BLaER1 (cell line): Measurements from ENCODE around the gene SORCS2.

Experiments
- H3K27ac ChIP-seq: shearing (Covaris generic); formaldehyde crosslinking; 2 replicates; pipeline ENCODE4 v1.8.1; 2022
- H3K27me3 ChIP-seq: shearing (Covaris generic); formaldehyde crosslinking; 2 replicates; pipeline ENCODE4 v1.8.1; 2022
- H3K36me3 ChIP-seq: shearing (Covaris generic); formaldehyde crosslinking; 2 replicates; pipeline ENCODE4 v1.8.1; 2022
- H3K4me1 ChIP-seq: shearing (Covaris generic); formaldehyde crosslinking; 2 replicates; pipeline ENCODE4 v1.8.1; 2022
- H3K4me2 ChIP-seq: shearing (Covaris generic); formaldehyde crosslinking; 2 replicates; pipeline ENCODE4 v1.8.1; 2022
- H3K4me3 ChIP-seq: shearing (Covaris generic); formaldehyde crosslinking; 2 replicates; pipeline ENCODE4 v1.8.1; 2022
- H3K9ac ChIP-seq: shearing (Covaris generic); formaldehyde crosslinking; 2 replicates; pipeline ENCODE4 v1.8.1; 2022
- H3K9me3 ChIP-seq: shearing (Covaris generic); formaldehyde crosslinking; 2 replicates; pipeline ENCODE4 v1.8.1; 2022
- H4K20me1 ChIP-seq: shearing (Covaris generic); formaldehyde crosslinking; 2 replicates; pipeline ENCODE4 v1.8.1; 2022
- Cebpa-rat ChIP-seq: shearing (Covaris generic); IDR thresholded peaks from 2 replicates; pipeline ENCODE4 v1.8.1; 2022

SORCS2 gene

DNA sequence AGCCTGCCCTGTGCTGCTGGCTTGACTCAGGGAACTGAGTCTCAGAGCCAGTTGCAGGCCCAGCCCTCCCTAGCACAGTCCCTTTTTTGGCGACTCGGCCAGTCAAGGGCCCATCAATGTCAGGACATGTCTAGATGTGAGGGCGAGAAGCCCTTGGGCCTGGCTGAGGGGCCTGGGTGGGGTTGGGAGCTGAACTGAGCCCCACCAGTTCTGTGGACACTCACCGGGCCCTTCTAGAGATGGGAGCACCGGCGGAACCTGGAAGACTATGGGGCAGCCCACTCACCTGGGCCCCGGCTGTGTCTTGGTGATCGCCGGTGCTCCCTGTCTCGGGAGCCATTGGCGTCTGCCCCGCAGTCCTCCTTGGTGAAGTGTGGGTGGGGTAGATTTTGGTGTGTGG is 501.4 kb downstream of the SORCS2 start:
- no peaks in the 10 kb centered on the region for H4K20me1 ChIP-seq
- H3K27me3 ChIP-seq, result no peaks in the 10 kb centered on the region
- H3K4me1 ChIP-seq, result peaks cover 24% of the 10 kb centered on the region
- H3K4me2 ChIP-seq, result no peak overlapping the region
- TF ChIP-seq Cebpa-rat, result no peak
- H3K9ac ChIP-seq, result no peak overlapping the region
- H3K27ac ChIP-seq, result no peak overlapping the region
- H3K36me3 ChIP-seq, result peaks cover 8% of the 10 kb centered on the region
- H3K4me3 ChIP-seq, result no peak overlapping the region
- H3K9me3 ChIP-seq, result no peaks in the 10 kb centered on the region

GRCh38 chr4:7694324-7694723 is 502.0 kb downstream of the SORCS2 start:
- TF ChIP-seq Cebpa-rat, result no peak
- Histone ChIP-seq H3K27me3 (no peaks in the 10 kb centered on the region), H4K20me1 (no peaks in the 10 kb centered on the region), H3K4me3 (no peak overlapping the region), H3K9me3 (no peaks in the 10 kb centered on the region), H3K4me1 (peaks cover 30% of the 10 kb centered on the region), H3K9ac (no peak overlapping the region), H3K4me2 (no peak overlapping the region), H3K36me3 (peaks cover 5% of the 10 kb centered on the region), H3K27ac (no peak overlapping the region)

DNA sequence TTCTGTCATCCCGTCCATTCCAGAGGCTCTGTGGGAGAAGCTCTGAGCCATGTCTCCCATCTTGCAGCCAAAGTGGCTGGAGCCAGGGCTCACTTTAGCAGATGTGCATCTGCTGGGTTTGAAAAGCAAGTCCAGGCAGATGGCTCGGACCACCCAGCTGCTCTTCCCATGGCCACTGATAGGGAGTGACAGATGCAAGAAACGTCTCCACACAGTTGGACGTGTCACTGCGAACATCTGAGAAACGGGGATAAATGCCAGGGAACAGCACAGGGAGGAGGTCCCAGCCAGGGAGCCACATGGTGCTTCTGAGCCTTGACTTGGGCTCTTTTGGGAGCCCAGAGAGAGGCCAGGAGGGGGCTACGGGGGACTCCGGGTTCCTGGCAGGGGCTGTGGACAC is 505.0 kb downstream of the SORCS2 start:
- H3K4me3 ChIP-seq, result no peak overlapping the region
- TF ChIP-seq Cebpa-rat, result no peak
- no peaks in the 10 kb centered on the region; the same call in 1 of the 2 replicates for H3K36me3 ChIP-seq
- no peak overlapping the region for H3K9ac ChIP-seq
- peaks cover 61% of the 10 kb centered on the region for H3K4me1 ChIP-seq
- H3K4me2 ChIP-seq, result 0 out of 2 replicates have a peak overlapping the region, but pooled peaks have one; percentile 16
- no peaks in the 10 kb centered on the region for H3K9me3 ChIP-seq
- H3K27ac ChIP-seq, result no peak overlapping the region
- no peaks in the 10 kb centered on the region for H3K27me3 ChIP-seq
- H4K20me1 ChIP-seq, result no peaks in the 10 kb centered on the region

GRCh38 chr4:7697821-7698220 is 505.5 kb downstream of the SORCS2 start:
- H3K27ac ChIP-seq, result no peak overlapping the region
- H3K4me3 ChIP-seq, result no peak overlapping the region
- peaks cover 65% of the 10 kb centered on the region for H3K4me1 ChIP-seq
- no peaks in the 10 kb centered on the region for H3K9me3 ChIP-seq
- H3K27me3 ChIP-seq, result no peaks in the 10 kb centered on the region
- no peaks in the 10 kb centered on the region for H4K20me1 ChIP-seq
- H3K9ac ChIP-seq, result no peak overlapping the region
- no peaks in the 10 kb centered on the region for H3K36me3 ChIP-seq
- no peak for TF ChIP-seq Cebpa-rat
- H3K4me2 ChIP-seq, result peak overlapping the region; percentile 16

DNA sequence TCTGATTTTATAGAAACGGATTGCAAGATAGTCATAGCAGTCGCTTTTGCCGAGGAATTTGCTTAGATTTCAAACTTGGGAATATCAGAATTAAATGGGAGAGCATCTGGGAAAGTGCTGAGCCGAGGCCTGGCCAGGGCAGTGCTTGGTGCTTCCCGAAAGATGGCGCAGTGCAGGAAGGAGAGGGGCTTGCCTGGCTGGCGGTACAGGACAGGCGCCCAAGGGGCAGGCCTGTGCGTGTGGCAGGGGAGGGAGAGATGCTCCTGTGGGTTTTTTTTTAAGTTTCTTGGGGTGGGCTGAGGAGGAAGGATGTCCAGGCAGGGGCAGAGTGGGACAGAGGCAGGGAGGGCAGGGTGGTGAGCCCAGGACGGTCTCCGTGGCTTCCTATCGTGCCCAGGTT is 506.2 kb downstream of the SORCS2 start:
- Histone ChIP-seq H3K27ac (no peak overlapping the region), H3K9ac (no peak overlapping the region), H3K4me2 (peak overlapping the region; percentile 55), H3K27me3 (no peaks in the 10 kb centered on the region), H3K4me3 (no peak overlapping the region), H4K20me1 (no peaks in the 10 kb centered on the region), H3K36me3 (0 out of 2 replicates have a peak, but pooled peaks cover 3% of the 10 kb centered on the region), H3K4me1 (peaks cover 69% of the 10 kb centered on the region), H3K9me3 (no peaks in the 10 kb centered on the region)
- no peak for TF ChIP-seq Cebpa-rat

GRCh38 chr4:7699031-7699430 is 506.7 kb downstream of the SORCS2 start:
- Histone ChIP-seq H3K4me3 (no peak overlapping the region), H3K36me3 (0 out of 2 replicates have a peak, but pooled peaks cover 4% of the 10 kb centered on the region), H3K4me2 (peak overlapping the region; percentile 55), H3K9me3 (no peaks in the 10 kb centered on the region), H3K4me1 (peaks cover 69% of the 10 kb centered on the region), H4K20me1 (no peaks in the 10 kb centered on the region), H3K27me3 (no peaks in the 10 kb centered on the region), H3K9ac (no peak overlapping the region), H3K27ac (no peak overlapping the region)
- no peak for TF ChIP-seq Cebpa-rat

GRCh38 chr4:7699825-7700224 is 507.5 kb downstream of the SORCS2 start:
- Histone ChIP-seq H3K4me3 (no peak overlapping the region), H4K20me1 (no peaks in the 10 kb centered on the region), H3K27me3 (no peaks in the 10 kb centered on the region), H3K9ac (no peak overlapping the region), H3K9me3 (no peaks in the 10 kb centered on the region), H3K4me2 (no peak overlapping the region; the same call in 1 of the 2 replicates), H3K4me1 (peaks cover 74% of the 10 kb centered on the region), H3K36me3 (peaks cover 4% of the 10 kb centered on the region; the same call in 1 of the 2 replicates), H3K27ac (no peak overlapping the region)
- no peak for TF ChIP-seq Cebpa-rat

GRCh38 chr4:7700665-7701064 is 508.3 kb downstream of the SORCS2 start:
- TF ChIP-seq Cebpa-rat, result no peak
- Histone ChIP-seq H3K27me3 (no peaks in the 10 kb centered on the region), H3K27ac (no peak overlapping the region), H3K9ac (no peak overlapping the region), H3K9me3 (no peaks in the 10 kb centered on the region), H3K36me3 (peaks cover 4% of the 10 kb centered on the region; the same call in 1 of the 2 replicates), H4K20me1 (no peaks in the 10 kb centered on the region), H3K4me2 (peak overlapping the region; percentile 55), H3K4me3 (no peak overlapping the region), H3K4me1 (peaks cover 83% of the 10 kb centered on the region)

GRCh38 chr4:7701866-7702649 is 509.7 kb downstream of the SORCS2 start:
- Histone ChIP-seq H3K9ac (no peak overlapping the region), H3K4me1 (peaks cover 76% of the 10 kb centered on the region), H3K27me3 (no peaks in the 10 kb centered on the region), H3K4me2 (peak overlapping the region; percentile 55), H3K9me3 (no peaks in the 10 kb centered on the region), H4K20me1 (no peaks in the 10 kb centered on the region), H3K4me3 (no peak overlapping the region), H3K27ac (peak overlapping the region; percentile 51), H3K36me3 (peaks cover 4% of the 10 kb centered on the region; the same call in 1 of the 2 replicates)
- no peak for TF ChIP-seq Cebpa-rat

DNA sequence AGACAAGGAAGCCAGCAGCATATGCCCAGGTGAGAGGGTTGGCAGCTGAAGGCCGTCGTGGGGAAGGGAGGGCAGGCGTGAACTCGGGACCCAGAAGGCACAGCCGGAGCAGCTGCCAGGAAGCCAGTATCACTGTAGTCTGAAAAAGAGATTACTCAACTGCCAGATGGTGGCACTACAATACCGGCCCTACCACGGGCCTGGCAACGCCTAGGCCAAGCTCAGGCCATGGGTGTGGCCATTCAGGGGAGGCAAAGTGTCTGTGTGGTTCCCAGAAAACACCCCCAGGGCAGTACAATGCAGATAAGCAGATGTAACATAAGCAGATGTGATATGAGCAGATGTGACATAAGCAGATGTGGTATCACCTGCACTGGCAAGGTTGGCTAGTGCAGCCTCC is 511.4 kb downstream of the SORCS2 start:
- H3K4me3 ChIP-seq, result no peak overlapping the region
- H3K36me3 ChIP-seq, result peaks cover 4% of the 10 kb centered on the region; the same call in 1 of the 2 replicates
- H3K4me2 ChIP-seq, result no peak overlapping the region
- no peak overlapping the region for H3K9ac ChIP-seq
- no peaks in the 10 kb centered on the region for H4K20me1 ChIP-seq
- no peak for TF ChIP-seq Cebpa-rat
- no peaks in the 10 kb centered on the region for H3K9me3 ChIP-seq
- H3K27me3 ChIP-seq, result no peaks in the 10 kb centered on the region
- H3K27ac ChIP-seq, result 0 out of 2 replicates have a peak overlapping the region, but pooled peaks have one; percentile 6
- H3K4me1 ChIP-seq, result peaks cover 65% of the 10 kb centered on the region
